Thyroid gland (tissue), 4 donors: Measurements from ENCODE around the gene PTPRN2. TPM values are rescaled to one million over a fixed set of nuclear protein-coding genes. Genes with fewer than 3 reads are reported as not detected.
"Not testable (repeated sequence)": the region's sequence is repeated elsewhere in the genome, so short reads cannot be mapped to it uniquely, and the experiment has no call there.

Source experiments
- DNase-seq, 2 donors: peaks; one replicate each; pipeline ENCODE4 v3.0.0-alpha.2; 2019
- H3K27ac ChIP-seq, 3 donors: fragments of 200-600 bp; sonication (generic); 1 replicate in 2 of 3; 2 replicates in 1 of 3; pipeline ENCODE4 v1.5.1; 2016 to 2019; ENCODE audit warnings: mild to moderate bottlenecking in 1 of 3, moderate library complexity in 1 of 3
- H3K27me3 ChIP-seq: fragments of 200-600 bp; sonication (generic); one replicate; pipeline ENCODE4 v1.5.1; 2019
- H3K36me3 ChIP-seq, 2 donors: fragments of 200-600 bp; sonication (generic); one replicate each; pipeline ENCODE4 v1.5.1; 2016 to 2019
- H3K4me1 ChIP-seq, 2 donors: fragments of 200-600 bp; sonication (generic); one replicate each; pipeline ENCODE4 v1.5.1; 2017 to 2019
- H3K4me3 ChIP-seq, 3 donors: fragments of 200-600 bp; sonication (generic); replicated peaks in 1 of 3; 1 replicate in 2 of 3; 2 replicates in 1 of 3; pipeline ENCODE4 v1.5.1; 2016; ENCODE audit warnings: mild to moderate bottlenecking in 1 of 3
- H3K9me3 ChIP-seq: fragments of 200-600 bp; sonication (generic); one replicate; pipeline ENCODE4 v1.5.1; 2017
- POLR2A ChIP-seq, 2 donors: fragments of 450-650 bp; IDR thresholded peaks; one replicate each; pipeline ENCODE4 v1.6.1; 2017; ENCODE audit warnings: antibody characterized with exemption in 2 of 2, mild to moderate bottlenecking in 2 of 2, moderate library complexity in 1 of 2
- WGBS, 2 donors: methylation state at CpG; one replicate each; pipeline ENCODE4 v1.1.5; 2017; 5-methylcytosine and 5-hydroxymethylcytosine counted together
- intact Hi-C: fragments of 100-400 bp; cut with DNase I; formaldehyde crosslinking; loops from one replicate; pipeline ENCODE4 v1.15.1; 2023
- total RNA-seq, 4 donors: library from RNA; depleted of rRNA; stranded (reverse); fragments of >200 nt; gene quantifications; one replicate each; pipeline ENCODE4 v1.2.3, GENCODE V29; 2016
- TF ChIP-seq, protein P1 (sequence below), 6 experiments: fragments of 200-600 bp in 3 of 6; fragments of 450-650 bp in 3 of 6; sonication (generic) in 3 of 6; IDR thresholded peaks; one replicate each; pipeline ENCODE4 v1.5.1; 2016 to 2019; ENCODE audit warnings: antibody characterized with exemption in 6 of 6, mild to moderate bottlenecking in 2 of 6, inconsistent platforms in 1 of 6, moderate library complexity in 1 of 6

PTPRN2 gene
- total RNA-seq, 4 donors from 2014 or later = 4.2 to 9.9 (median 7.7) TPM

- no peaks in the 10 kb centered on the region for H3K27me3 ChIP-seq
- TF ChIP-seq, protein P1, sequence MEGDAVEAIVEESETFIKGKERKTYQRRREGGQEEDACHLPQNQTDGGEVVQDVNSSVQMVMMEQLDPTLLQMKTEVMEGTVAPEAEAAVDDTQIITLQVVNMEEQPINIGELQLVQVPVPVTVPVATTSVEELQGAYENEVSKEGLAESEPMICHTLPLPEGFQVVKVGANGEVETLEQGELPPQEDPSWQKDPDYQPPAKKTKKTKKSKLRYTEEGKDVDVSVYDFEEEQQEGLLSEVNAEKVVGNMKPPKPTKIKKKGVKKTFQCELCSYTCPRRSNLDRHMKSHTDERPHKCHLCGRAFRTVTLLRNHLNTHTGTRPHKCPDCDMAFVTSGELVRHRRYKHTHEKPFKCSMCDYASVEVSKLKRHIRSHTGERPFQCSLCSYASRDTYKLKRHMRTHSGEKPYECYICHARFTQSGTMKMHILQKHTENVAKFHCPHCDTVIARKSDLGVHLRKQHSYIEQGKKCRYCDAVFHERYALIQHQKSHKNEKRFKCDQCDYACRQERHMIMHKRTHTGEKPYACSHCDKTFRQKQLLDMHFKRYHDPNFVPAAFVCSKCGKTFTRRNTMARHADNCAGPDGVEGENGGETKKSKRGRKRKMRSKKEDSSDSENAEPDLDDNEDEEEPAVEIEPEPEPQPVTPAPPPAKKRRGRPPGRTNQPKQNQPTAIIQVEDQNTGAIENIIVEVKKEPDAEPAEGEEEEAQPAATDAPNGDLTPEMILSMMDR (IDR thresholded peaks at IDR 0.05) = no peak
- TF ChIP-seq POLR2A (IDR thresholded peaks at IDR 0.05) = no peak
- H3K36me3 ChIP-seq = no peaks in the 10 kb centered on the region
- WGBS, 2 donors = 74 to 81% methylated on average over 9 to 10 of the region's 10 CpGs
- H3K4me1 ChIP-seq = no peaks in the 10 kb centered on the region
- H3K4me3 ChIP-seq = no peak overlapping the region
- intact Hi-C loops = no loop called here
- no peak for DNase-seq
- H3K27ac ChIP-seq = no peak overlapping the region
- no peaks in the 10 kb centered on the region for H3K9me3 ChIP-seq
Measured at GRCh38 chr7:158343936-158344455, 243.6 kb downstream of the PTPRN2 start.

DNA sequence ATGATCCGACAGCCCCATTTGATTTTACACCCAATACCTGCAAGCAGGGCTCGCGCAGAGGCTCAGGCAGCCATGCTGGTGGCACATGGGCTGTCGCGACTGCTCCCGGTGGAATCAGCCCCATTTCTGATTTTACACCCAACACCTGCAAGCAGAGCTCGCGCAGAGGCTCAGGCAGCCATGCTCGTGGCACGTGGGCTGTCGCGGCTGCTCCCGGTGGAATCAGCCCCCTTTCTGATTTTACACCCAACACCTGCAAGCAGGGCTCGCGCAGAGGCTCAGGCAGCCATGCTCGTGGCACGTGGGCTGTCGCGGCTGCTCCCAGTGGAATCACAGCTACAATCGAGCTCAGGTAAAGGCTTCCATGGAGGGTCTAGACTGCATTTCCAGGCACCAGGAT is 244.1 kb downstream of the PTPRN2 start:
- H3K9me3 ChIP-seq = no peaks in the 10 kb centered on the region
- TF ChIP-seq, protein P1 (IDR thresholded peaks at IDR 0.05) = no peak
- no peak for TF ChIP-seq POLR2A (IDR thresholded peaks at IDR 0.05)
- H3K4me3 ChIP-seq = no peak overlapping the region
- no peaks in the 10 kb centered on the region for H3K4me1 ChIP-seq
- no peak for DNase-seq
- no peak overlapping the region for H3K27ac ChIP-seq
- intact Hi-C loops = no loop called here
- 92 to 93% methylated on average over 18 to 20 of the region's 20 CpGs for WGBS, 2 donors
- H3K36me3 ChIP-seq = no peaks in the 10 kb centered on the region
- H3K27me3 ChIP-seq = no peaks in the 10 kb centered on the region

- H3K27me3 ChIP-seq, H3K4me3 ChIP-seq, H3K9me3 ChIP-seq, H3K36me3 ChIP-seq, DNase-seq, H3K27ac ChIP-seq, intact Hi-C loops, H3K4me1 ChIP-seq: not testable (repeated sequence)
- 81 to 87% methylated on average over 11 to 14 of the region's 15 CpGs for WGBS, 2 donors
Measured at GRCh38 chr7:158341097-158341496, 246.5 kb downstream of the PTPRN2 start.

DNA sequence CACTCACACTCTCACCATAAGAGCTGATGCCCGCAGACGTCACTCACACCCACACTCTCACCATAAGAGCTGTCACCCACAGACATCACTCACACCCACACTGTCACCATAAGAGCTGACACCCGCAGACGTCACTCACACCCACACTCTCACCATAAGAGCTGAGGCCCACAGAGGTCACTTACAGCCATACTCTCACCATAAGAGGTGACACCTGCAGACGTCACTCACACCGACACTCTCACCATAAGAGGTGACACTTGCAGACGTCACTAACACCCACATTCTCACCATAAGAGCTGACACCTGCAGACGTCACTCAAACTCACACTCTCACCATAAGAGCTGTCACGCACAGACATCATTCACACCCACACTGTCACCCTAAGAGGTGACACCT is 250.7 kb downstream of the PTPRN2 start:
- H3K4me1 ChIP-seq, DNase-seq, H3K27ac ChIP-seq, H3K27me3 ChIP-seq, intact Hi-C loops, H3K9me3 ChIP-seq, H3K4me3 ChIP-seq, H3K36me3 ChIP-seq: not testable (repeated sequence)
- 74 to 76% methylated on average over 9 of the region's 9 CpGs for WGBS, 2 donors

DNA sequence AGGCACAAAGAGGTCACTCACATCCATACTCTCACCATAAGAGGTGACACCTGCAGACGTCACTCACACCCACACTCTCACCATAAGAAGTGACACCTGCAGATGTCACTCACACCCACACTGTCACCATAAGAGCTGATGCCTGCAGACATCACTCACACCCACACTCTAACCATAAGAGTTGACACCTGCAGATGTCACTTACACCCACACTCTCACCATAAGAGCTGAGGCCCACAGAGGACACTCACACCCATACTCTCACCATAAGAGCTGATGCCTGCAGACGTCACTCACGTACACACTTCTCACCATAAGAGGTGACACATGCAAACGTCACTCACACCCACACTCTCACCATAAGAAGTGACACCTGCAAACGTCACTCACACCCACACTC is 255.1 kb downstream of the PTPRN2 start:
- H3K4me3 ChIP-seq, H3K4me1 ChIP-seq, H3K27me3 ChIP-seq, intact Hi-C loops, H3K9me3 ChIP-seq, DNase-seq, H3K36me3 ChIP-seq, H3K27ac ChIP-seq: not testable (repeated sequence)
- 72 to 75% methylated on average over 3 to 4 of the region's 5 CpGs for WGBS, 2 donors

DNA sequence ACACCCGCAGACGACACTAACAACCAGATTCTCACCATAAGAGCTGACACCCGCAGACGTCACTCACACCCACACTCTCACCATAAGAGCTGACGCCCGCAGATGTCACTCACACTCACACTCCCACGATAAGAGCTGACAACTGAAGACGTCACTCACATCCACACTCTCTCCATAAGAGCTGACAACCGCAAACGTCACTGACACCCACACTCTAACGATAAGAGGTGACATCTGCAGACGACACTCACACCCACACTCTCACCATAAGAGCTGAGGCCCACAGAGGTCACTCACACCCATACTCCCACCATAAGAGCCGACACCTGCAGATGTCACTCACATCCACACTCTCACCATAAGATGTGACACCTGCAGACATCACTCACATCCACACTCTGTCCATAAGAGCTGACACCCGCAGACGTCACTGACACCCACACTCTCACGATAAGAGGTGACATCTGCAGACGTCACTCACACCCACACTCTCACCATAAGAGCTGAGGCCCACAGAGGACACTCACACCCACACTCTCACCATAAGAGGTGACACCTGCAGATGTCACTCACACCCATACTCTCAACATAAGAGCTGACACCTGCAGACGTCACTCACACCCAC is 255.7 kb downstream of the PTPRN2 start:
- H3K27ac ChIP-seq, H3K9me3 ChIP-seq, DNase-seq, H3K4me1 ChIP-seq, intact Hi-C loops, H3K36me3 ChIP-seq, H3K27me3 ChIP-seq, H3K4me3 ChIP-seq: not testable (repeated sequence)
- 90 to 92% methylated on average over 18 of the region's 18 CpGs for WGBS, 2 donors

DNA sequence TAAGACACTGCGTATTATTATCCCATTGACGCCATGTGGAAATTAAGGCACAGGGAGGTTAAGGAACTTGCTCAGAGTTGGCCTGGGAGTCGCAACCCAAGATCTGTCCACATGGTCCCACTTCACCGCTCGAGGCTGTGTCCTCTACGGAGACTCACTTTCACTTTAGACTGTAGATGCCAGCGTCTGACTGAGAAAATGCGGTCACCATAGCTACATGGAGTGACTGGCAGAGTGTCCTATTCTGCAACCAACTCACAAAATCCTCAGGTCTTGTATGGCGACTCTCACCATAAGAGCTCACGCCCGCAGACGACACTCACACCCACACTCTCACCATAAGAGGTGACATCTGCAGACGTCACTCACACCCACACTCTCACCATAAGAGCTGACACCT is 257.9 kb downstream of the PTPRN2 start:
- H3K36me3 ChIP-seq = no peaks in the 10 kb centered on the region

More for the DNA sequence above, 257.9 kb downstream of the PTPRN2 start:
- no peak overlapping the region for H3K27ac ChIP-seq
- H3K9me3 ChIP-seq = no peaks in the 10 kb centered on the region
- intact Hi-C loops = no loop called here
- WGBS, 2 donors = 88 to 93% methylated on average over 13 of the region's 13 CpGs
- H3K27me3 ChIP-seq = no peaks in the 10 kb centered on the region
- H3K4me1 ChIP-seq = no peaks in the 10 kb centered on the region
- H3K4me3 ChIP-seq = no peak overlapping the region
- no peak for DNase-seq
- TF ChIP-seq, protein P1 (IDR thresholded peaks at IDR 0.05) = no peak
- no peak for TF ChIP-seq POLR2A (IDR thresholded peaks at IDR 0.05)
